ENCODE data around the gene PRPF18.

DNA sequence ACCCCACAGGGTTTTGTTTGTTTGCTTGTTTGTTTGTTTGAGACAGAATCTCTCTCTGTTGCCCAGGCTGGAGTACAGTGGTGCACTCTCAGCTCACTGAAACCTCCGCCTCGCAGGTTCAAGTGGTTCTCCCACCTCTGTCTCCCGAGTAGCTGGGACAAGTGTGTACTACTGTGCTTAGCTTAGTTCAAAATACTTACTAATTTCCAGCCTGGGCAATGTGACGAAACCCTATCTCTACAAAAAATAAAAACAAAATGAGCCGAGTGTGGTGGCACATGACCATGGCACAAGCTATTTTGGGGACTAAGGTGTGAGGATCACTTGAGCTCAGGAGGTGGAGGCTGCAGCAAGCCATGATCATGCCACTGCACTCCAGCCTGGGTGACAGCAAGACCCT lies 15.2 kb upstream of the PRPF18 start:
- TF ChIP-seq, protein P1, sequence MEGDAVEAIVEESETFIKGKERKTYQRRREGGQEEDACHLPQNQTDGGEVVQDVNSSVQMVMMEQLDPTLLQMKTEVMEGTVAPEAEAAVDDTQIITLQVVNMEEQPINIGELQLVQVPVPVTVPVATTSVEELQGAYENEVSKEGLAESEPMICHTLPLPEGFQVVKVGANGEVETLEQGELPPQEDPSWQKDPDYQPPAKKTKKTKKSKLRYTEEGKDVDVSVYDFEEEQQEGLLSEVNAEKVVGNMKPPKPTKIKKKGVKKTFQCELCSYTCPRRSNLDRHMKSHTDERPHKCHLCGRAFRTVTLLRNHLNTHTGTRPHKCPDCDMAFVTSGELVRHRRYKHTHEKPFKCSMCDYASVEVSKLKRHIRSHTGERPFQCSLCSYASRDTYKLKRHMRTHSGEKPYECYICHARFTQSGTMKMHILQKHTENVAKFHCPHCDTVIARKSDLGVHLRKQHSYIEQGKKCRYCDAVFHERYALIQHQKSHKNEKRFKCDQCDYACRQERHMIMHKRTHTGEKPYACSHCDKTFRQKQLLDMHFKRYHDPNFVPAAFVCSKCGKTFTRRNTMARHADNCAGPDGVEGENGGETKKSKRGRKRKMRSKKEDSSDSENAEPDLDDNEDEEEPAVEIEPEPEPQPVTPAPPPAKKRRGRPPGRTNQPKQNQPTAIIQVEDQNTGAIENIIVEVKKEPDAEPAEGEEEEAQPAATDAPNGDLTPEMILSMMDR (IDR thresholded peaks at IDR 0.05), result no peak
- TF ChIP-seq POLR2A (IDR thresholded peaks at IDR 0.05), result no peak
- no peak for TF ChIP-seq EP300 (IDR thresholded peaks at IDR 0.05)
